Tibial artery (tissue), 4 donors: Measurements from ENCODE around the gene ETNK1.

ENCODE experiments used
- DNase-seq, 2 donors: peaks; one replicate each; pipeline ENCODE4 v3.0.0-alpha.2; 2019
- H3K27ac ChIP-seq, 2 donors: fragments of 200-600 bp; sonication (generic) in 1 of 2; 1 replicate in 1 of 2; 2 replicates in 1 of 2; pipeline ENCODE4 v1.5.1; 2018 to 2019; ENCODE audit warnings: mild to moderate bottlenecking in 1 of 2
- H3K27me3 ChIP-seq, 2 donors: fragments of 200-600 bp; sonication (generic) in 1 of 2; one replicate each; pipeline versions ENCODE4 v1.5.1 to v1.6.0; 2016 to 2019
- H3K36me3 ChIP-seq, 3 donors: fragments of 200-600 bp; sonication (generic) in 2 of 3; one replicate each; pipeline ENCODE4 v1.5.1; 2016 to 2019; ENCODE audit warnings: mild to moderate bottlenecking in 2 of 3
- H3K4me1 ChIP-seq, 4 donors: fragments of 200-600 bp; sonication (generic) in 2 of 4; 1 replicate in 3 of 4; 2 replicates in 1 of 4; pipeline ENCODE4 v1.5.1; 2016 to 2019
- H3K4me3 ChIP-seq, 2 donors: fragments of 200-600 bp; sonication (generic) in 1 of 2; 1 replicate in 1 of 2; 2 replicates in 1 of 2; pipeline ENCODE4 v1.5.1; 2018 to 2019; ENCODE audit warnings: mild to moderate bottlenecking in 2 of 2
- H3K9me3 ChIP-seq, 3 donors: fragments of 200-600 bp; sonication (generic) in 1 of 3; one replicate each; pipeline ENCODE4 v1.5.1; 2016 to 2019
- CTCF ChIP-seq, 2 experiments: fragments of 200-600 bp in 1 of 2; fragments of 450-650 bp in 1 of 2; IDR thresholded peaks; one replicate each; pipeline ENCODE4 v1.5.1; 2017 to 2019; ENCODE audit warnings: antibody characterized with exemption in 2 of 2, mild to moderate bottlenecking in 1 of 2, moderate library complexity in 1 of 2
- intact Hi-C: fragments of 100-400 bp; cut with DNase I; formaldehyde crosslinking; loops from one replicate; pipeline ENCODE4 v1.15.0; 2023; ENCODE audit warnings: low total_unique reads

The ETNK1 gene

GRCh38 chr12:22677781-22678574, 53.0 kb downstream of the ETNK1 start:
- H3K27ac ChIP-seq: no peak overlapping the region
- no peaks in the 10 kb centered on the region for H3K27me3 ChIP-seq
- no peak overlapping the region for H3K4me3 ChIP-seq
- H3K4me1 ChIP-seq: no peaks in the 10 kb centered on the region
- H3K36me3 ChIP-seq: peaks cover 13 to 52% (median 43%) of the 10 kb centered on the region in 3 donors
- intact Hi-C loops: no loop called here
- DNase-seq: no peak
- no peaks in the 10 kb centered on the region for H3K9me3 ChIP-seq
- TF ChIP-seq CTCF (IDR thresholded peaks at IDR 0.05): no peak

GRCh38 chr12:22682663-22683062, 57.7 kb downstream of the ETNK1 start:
- TF ChIP-seq CTCF (IDR thresholded peaks at IDR 0.05): no peak

GRCh38 chr12:22683131-22683530, 58.2 kb downstream of the ETNK1 start:
- DNase-seq: no peak
- Histone ChIP-seq H3K4me3 (no peak overlapping the region), H3K9me3 (no peaks in the 10 kb centered on the region), H3K36me3 (peaks cover 0 to 17% (median 14%) of the 10 kb centered on the region in 3 donors), H3K27me3 (no peaks in the 10 kb centered on the region), H3K4me1 (peaks cover 0 to 29% (median 10%) of the 10 kb centered on the region in 4 donors), H3K27ac (no peak overlapping the region)
- intact Hi-C loops: no loop called here
- TF ChIP-seq CTCF (IDR thresholded peaks at IDR 0.05): no peak

More at GRCh38 chr12:22682663-22683062, 57.7 kb downstream of the ETNK1 start:
- intact Hi-C loops: no loop called here
- no peak overlapping the region for H3K4me3 ChIP-seq
- peaks cover 0 to 19% (median 16%) of the 10 kb centered on the region in 3 donors for H3K36me3 ChIP-seq
- H3K27me3 ChIP-seq: no peaks in the 10 kb centered on the region
- no peaks in the 10 kb centered on the region for H3K9me3 ChIP-seq
- no peak for DNase-seq
- H3K4me1 ChIP-seq: peaks cover 0 to 25% (median 8%) of the 10 kb centered on the region in 4 donors
- no peak overlapping the region for H3K27ac ChIP-seq

- Histone ChIP-seq H3K27me3 (no peaks in the 10 kb centered on the region), H3K4me3 (no peak overlapping the region), H3K36me3 (peaks cover 0 to 4% (median under 1%) of the 10 kb centered on the region in 3 donors), H3K27ac (no peak overlapping the region), H3K9me3 (no peaks in the 10 kb centered on the region), H3K4me1 (peaks cover 0 to 34% (median 11%) of the 10 kb centered on the region in 4 donors)
- peak; percentile 49 to 51 for TF ChIP-seq CTCF (IDR thresholded peaks at IDR 0.05)
- no peak for DNase-seq
- intact Hi-C loops: no loop called here
These were observed 59.5 kb downstream of the ETNK1 start for GRCh38 chr12:22684140-22685118.

GRCh38 chr12:22686193-22686592, 61.2 kb downstream of the ETNK1 start:
- Histone ChIP-seq H3K9me3 (no peaks in the 10 kb centered on the region), H3K36me3 (no peaks in the 10 kb centered on the region), H3K4me1 (peaks cover 0 to 34% (median 11%) of the 10 kb centered on the region in 4 donors), H3K27ac (no peak overlapping the region), H3K27me3 (no peaks in the 10 kb centered on the region), H3K4me3 (no peak overlapping the region)
- intact Hi-C loops: no loop called here
- DNase-seq: no peak
- TF ChIP-seq CTCF (IDR thresholded peaks at IDR 0.05): no peak
